Activated CD4-positive, alpha-beta T cell treated with anti-CD3 and anti-CD28 coated beads, Interleukin-2, Interleukin-4, amounts not matched to agents 100 ng/mL and 50 ng/mL, durations not matched to agents 16 hours and 8 hours (primary cell): ENCODE results near the gene ACTR3.
"Not testable (repeated sequence)": the region's sequence is repeated elsewhere in the genome, so short reads cannot be mapped to it uniquely, and the experiment has no call there.

Experiments used
- DNase-seq: peaks from one replicate; pipeline ENCODE4 v3.0.0-alpha.2; 2020; ENCODE audit warnings: low spot score

ACTR3 gene

GRCh38 chr2:113906647-113907046 is 16.8 kb downstream of the ACTR3 start:
- no peak for DNase-seq

GRCh38 chr2:113907297-113907696 is 17.4 kb downstream of the ACTR3 start:
- no peak for DNase-seq

- no peak for DNase-seq
These were observed 20.3 kb downstream of the ACTR3 start for GRCh38 chr2:113910110-113910717.

- no peak for DNase-seq
These were observed 21.2 kb downstream of the ACTR3 start for GRCh38 chr2:113910967-113911678.

- DNase-seq = no peak
These were observed 25.4 kb downstream of the ACTR3 start for GRCh38 chr2:113915082-113915819.

- no peak for DNase-seq
These were observed 28.3 kb downstream of the ACTR3 start for GRCh38 chr2:113918229-113918628.

GRCh38 chr2:113920996-113921395 is 31.1 kb downstream of the ACTR3 start:
- DNase-seq = no peak

- DNase-seq = no peak
These were observed 32.4 kb downstream of the ACTR3 start for GRCh38 chr2:113922335-113922734.

GRCh38 chr2:113922784-113923183 is 32.9 kb downstream of the ACTR3 start:
- no peak for DNase-seq

- DNase-seq = no peak
These were observed 36.0 kb downstream of the ACTR3 start for GRCh38 chr2:113925884-113926283.

GRCh38 chr2:113926314-113926713 is 36.4 kb downstream of the ACTR3 start:
- DNase-seq = no peak

- no peak for DNase-seq
These were observed 40.6 kb downstream of the ACTR3 start for GRCh38 chr2:113930448-113930847.

GRCh38 chr2:113937501-113937900 is 47.6 kb downstream of the ACTR3 start:
- no peak for DNase-seq

GRCh38 chr2:113940891-113941290 is 51.0 kb downstream of the ACTR3 start:
- no peak for DNase-seq

GRCh38 chr2:113945784-113946183 is 55.9 kb downstream of the ACTR3 start:
- not testable (repeated sequence) for DNase-seq

GRCh38 chr2:113950906-113951305 is 61.0 kb downstream of the ACTR3 start:
- not testable (repeated sequence) for DNase-seq

- no peak for DNase-seq
These were observed 71.1 kb downstream of the ACTR3 start for GRCh38 chr2:113961000-113961399.

GRCh38 chr2:113962692-113963480 is 73.0 kb downstream of the ACTR3 start:
- DNase-seq = no peak

- no peak for DNase-seq
These were observed 74.1 kb downstream of the ACTR3 start for GRCh38 chr2:113963965-113964364.

- DNase-seq = no peak
These were observed 74.5 kb downstream of the ACTR3 start for GRCh38 chr2:113964436-113964835.

- DNase-seq = no peak
These were observed 75.3 kb downstream of the ACTR3 start for GRCh38 chr2:113965228-113965627.

GRCh38 chr2:113965644-113966043 is 75.8 kb downstream of the ACTR3 start:
- DNase-seq = peak; percentile 40
